NCI-H1105 treated with DMSO at 0.1 percent for 48 hours (cell line): ENCODE results near the gene KRT25.

Source experiments
- DNase-seq: peaks from one replicate; lab custom pipeline; 2025; lab: John Stamatoyannopoulos, UW

Gene KRT25

DNA sequence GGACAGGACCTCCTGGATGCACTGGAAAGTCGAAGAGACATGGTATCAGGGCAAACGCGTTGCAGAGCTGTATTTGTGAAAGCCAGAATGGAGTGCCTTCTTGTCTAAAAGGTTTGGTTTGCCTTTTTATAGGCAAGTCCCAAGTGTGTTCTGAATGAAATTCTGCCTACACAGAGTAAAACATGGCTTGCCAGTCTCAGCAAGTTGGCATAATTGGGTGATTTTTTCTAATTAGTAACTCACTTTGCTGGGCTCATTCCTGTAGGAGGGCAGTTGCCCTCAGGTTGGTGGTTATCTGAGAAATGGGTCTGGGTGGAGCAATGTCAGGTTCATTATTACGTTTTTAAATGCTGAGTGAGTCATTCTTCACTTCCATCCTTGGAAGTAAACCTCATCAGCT is at the start of gene KRT25:
Gene KRT25, minus strand, starts transcription at position 101 of the 400 bp plus-strand sequence. Its CDS starts 60 bp downstream, at position 41.
- DNase-seq, result no peak

GRCh38 chr17:40803617-40804082 is 48.5 kb upstream of the KRT25 start:
- peak; percentile 72 for DNase-seq

- no peak for DNase-seq
Observed at GRCh38 chr17:40801157-40801556, 46.0 kb upstream of the KRT25 start.

GRCh38 chr17:40800381-40800780 is 45.2 kb upstream of the KRT25 start:
- DNase-seq, result no peak

GRCh38 chr17:40799859-40800258 is 44.7 kb upstream of the KRT25 start, which contains the start of gene KRT28:
Gene KRT28 (minus strand): TSS chr17:40799959. CDS start chr17:40799893, 66 bp downstream.
- DNase-seq, result no peak

DNA sequence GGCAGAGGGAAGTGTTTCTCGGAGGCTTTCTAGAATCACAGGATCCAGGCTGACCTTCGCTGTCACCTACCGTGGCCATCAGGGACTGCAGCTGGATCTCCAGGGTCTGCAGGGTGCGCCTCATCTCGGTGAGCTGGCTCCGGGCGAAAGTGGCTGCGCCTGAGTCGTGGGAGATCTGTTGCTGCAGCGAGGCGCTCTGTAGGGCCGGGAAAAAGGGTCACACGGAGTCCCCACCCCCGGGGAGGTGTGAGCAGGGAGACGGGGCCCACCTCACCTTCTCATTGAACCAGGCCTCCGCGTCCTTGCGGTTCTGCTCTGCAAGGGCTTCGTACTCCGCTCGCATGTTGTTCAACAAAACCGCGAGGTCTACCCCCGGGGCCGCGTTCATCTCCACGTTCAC is 41.7 kb upstream of the KRT25 start:
- no peak for DNase-seq

GRCh38 chr17:40795019-40795667 is 40.0 kb upstream of the KRT25 start:
- no peak for DNase-seq

DNA sequence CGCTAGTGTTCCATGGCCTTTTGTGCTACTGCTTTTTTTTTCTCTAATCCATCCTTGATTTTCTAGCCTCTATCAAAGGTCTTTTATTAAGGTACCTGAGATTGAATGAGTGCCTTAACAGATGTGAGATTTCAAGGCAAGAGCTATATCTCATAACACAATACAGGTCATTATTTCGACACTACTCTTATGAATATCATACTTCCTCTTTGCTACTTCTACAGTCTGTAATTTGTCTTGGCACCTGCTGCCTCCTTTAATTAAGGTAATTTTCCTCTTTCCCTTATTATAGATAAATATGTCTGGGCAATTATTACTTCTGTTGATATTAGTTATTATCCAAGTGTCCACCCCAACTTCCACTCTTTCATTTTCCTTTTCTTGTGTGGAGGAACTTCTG is 39.3 kb upstream of the KRT25 start:
- peak; percentile 7 for DNase-seq

- no peak for DNase-seq
Observed at GRCh38 chr17:40793832-40794231, 38.7 kb upstream of the KRT25 start.

- DNase-seq, result no peak
Observed at GRCh38 chr17:40791787-40792436, 36.8 kb upstream of the KRT25 start.

GRCh38 chr17:40791111-40791510 is 36.0 kb upstream of the KRT25 start:
- no peak for DNase-seq

DNA sequence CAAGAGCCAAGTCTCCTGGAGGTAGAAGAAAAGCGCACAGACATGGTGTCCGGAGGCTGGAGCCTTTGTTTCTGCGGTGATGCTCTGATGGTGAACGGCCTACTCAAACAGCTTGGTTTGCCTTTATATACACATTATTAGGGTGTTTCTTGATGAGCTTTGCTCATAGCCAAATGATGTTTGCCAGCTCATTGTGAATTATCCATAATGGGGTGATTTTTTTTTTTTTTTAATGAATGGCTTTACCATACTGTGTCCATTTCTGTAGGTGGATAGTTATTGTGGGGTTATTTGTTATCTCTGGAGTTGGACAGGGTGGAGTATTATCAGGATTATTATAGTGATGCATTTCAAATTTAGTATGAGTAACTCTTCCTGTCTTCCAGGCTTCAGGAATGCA is 27.3 kb upstream of the KRT25 start, which contains the start of gene KRT27:
Gene KRT27, minus strand, starts transcription at position 101 of the 400 bp plus-strand sequence. Its CDS starts 57 bp downstream, at position 44.
- no peak for DNase-seq

- no peak for DNase-seq
Observed at GRCh38 chr17:40779181-40779909, 24.2 kb upstream of the KRT25 start.

GRCh38 chr17:40778461-40778860 is 23.3 kb upstream of the KRT25 start:
- no peak for DNase-seq

DNA sequence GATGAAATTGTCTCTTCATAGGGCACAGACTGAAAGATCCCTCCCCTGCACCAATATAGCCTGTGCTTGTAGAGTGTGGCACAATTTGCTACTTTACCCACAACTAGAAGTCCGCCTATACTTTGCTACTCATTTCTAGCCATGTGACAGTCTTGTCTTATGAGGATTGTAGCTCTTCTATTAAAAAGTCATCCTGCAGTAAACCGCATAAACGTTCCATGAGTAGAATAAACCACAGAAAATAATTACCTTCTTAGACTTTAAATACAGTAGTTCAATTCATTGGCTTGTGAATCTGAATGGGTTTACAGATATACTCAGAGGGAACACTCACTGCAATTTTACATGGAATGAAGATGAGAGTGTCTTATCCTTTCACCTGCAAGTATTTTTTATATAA is 22.8 kb upstream of the KRT25 start:
- no peak for DNase-seq

- DNase-seq, result no peak
Observed at GRCh38 chr17:40777459-40777858, 22.3 kb upstream of the KRT25 start.

DNA sequence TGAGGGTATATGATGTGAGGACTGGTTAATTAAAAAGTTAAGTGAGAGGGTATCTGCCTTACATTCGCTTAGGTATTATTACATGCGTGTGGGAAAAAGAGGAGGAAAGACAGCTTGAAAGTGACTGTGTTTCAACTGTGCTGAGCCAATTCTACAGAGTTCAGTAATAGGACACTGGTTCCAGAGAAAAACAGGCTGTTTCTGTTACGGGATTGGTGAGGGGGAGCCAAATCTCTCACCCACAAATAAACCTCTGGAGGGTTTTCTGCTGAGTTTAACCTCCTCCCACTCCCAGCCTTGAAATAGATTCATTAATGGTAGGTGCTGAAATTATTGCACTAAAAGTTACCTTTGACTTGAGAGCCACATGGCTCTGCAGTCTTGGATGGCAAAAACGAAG is 20.8 kb upstream of the KRT25 start:
- no peak for DNase-seq

DNA sequence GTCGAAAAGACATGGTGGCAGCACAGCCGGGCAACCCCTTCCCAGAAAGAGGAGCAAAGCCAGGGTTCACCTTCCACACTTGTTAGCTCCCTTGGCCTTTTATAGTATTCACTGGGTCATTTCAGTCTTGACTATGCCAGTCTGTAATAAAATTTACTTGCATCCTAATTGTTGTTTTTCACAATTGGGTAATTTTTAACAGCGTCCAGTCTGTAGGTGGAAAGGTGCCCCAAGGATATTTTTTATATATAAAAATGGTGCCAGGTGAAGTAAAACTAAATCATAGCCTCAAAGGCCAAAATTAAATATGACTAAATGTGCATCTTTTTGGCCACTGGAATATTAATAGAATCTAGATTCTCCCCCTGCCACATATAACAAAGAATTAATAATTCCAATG is 17.0 kb upstream of the KRT25 start, which contains the start of gene KRT26:
Gene KRT26, minus strand, starts transcription at position 101 of the 400 bp plus-strand sequence. Its CDS starts 88 bp downstream, at position 13.
- DNase-seq, result no peak

DNA sequence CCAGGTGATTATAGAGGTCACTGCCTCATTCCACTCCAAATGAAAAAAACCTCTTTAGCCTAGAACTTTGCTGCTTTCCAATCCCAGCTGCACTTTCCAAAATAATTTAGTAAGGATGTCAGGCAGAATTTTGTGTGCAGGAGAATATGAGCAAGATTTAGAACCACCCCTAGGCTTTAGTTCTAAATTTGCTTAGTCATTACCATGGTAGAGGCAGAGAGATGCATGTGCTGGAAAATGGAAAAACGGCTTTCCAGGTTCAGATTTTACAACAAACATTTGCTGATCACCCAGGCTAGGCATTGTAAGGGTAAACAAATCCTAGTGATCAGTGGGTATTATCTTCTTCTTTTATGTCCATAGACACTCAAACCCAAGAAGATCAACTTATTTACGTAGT is 10.5 kb upstream of the KRT25 start:
- DNase-seq, result no peak

DNA sequence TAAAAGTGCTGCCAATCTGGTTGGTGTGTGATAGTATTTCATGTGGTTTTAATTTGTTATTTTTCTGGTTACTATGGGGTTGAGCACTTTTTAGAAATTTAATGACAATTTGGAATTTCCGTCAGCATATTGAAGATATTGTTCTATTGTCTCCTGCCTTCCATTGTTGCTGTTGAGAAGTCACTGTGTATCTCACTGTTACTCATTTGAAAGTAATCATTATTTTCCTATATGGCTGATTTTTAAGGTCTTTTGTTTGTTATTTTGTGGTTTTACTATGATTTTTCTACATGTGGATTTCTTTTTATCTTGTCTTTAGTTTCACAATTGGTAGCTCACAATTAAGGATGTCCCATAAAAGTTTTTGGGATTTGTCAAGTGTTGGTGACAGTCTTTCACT is 8.6 kb upstream of the KRT25 start:
- DNase-seq, result no peak

DNA sequence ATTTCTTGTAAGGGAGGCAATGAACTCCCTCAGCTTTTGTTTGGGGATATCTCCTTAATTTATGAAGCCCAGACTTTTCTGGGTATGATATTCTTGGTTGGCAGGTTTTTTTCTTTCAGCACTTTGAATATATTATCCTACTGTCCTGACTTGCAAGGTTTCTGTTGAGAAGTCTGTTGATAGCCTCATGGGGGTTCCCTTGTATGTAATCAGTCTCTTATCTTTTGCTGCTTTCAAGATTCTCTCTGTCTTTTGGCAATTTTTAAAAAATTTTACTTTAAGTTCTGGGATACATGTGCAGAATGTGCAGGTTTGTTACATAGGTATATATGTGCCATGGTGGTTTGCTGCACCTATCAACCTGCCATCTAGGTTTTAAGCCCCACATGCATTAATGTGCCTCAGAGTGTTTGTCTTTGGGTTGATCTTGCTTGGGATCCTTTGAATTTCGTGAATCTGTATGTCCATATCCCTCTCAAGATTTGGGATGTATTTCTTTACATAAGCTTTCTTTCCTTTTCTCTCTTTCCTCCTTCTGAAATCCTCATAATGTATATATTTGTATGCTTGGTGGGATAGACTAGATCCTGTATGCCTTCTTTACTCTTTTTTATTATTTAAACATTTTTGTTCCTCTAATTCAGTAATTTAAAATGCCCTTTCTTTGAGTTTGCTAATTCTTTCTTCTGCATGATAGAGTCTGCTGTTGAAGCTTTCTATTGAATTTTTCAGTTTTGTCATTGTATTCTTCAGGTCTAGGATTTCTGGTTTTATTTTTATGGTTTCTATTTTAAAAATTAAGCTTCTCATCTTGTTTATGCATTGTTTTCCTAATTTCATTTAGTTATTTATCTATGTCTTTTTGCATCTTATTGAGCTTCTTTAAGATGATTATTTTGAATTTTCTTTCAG is 5.2 kb upstream of the KRT25 start:
- no peak for DNase-seq

GRCh38 chr17:40753804-40754203 is 1.3 kb downstream of the KRT25 start:
- DNase-seq, result no peak
